CD4-positive, alpha-beta T cell treated with Interleukin-4 for 4 hours (primary cell): ENCODE measurements around the gene CDH13.

Experiments used
- DNase-seq: peaks from one replicate; pipeline ENCODE4 v3.0.0-alpha.2; 2020

CDH13 gene

DNA sequence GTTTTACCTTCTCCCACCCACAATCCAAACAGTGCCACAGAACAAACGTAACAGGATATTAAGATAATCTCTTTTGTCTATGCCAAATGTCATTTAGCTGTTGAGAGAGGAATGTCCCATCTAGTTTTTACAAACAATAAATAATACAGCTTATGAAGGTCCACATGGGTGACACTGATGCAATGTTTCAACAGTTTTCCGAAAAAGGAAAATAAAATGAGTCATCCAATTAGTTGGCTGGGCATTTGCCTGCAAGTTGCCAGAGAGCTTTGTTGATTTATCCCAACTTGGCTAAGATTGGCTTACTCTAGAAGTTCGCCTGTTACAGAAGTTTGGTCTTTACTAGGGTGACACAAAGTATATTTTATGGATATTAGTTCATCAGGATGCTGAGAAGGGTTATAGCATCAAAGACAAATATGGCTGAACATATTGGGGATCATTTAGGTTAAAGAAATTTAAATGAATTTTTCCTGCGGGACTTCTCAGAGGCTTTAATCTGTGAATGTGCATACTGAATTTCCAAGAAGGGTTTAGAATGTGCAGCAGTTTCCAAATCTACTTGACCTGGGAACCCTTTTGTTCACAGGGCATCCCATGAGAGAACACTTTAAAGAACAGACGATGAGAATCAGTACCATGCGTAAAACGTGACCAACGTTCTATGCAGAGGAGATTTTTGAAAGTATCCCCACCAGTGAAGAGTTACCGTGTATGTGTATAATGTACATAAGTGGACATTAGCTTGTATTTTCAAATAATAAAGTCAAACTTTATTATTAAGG is 73.1 kb downstream of the CDH13 start:
- DNase-seq = no peak

DNA sequence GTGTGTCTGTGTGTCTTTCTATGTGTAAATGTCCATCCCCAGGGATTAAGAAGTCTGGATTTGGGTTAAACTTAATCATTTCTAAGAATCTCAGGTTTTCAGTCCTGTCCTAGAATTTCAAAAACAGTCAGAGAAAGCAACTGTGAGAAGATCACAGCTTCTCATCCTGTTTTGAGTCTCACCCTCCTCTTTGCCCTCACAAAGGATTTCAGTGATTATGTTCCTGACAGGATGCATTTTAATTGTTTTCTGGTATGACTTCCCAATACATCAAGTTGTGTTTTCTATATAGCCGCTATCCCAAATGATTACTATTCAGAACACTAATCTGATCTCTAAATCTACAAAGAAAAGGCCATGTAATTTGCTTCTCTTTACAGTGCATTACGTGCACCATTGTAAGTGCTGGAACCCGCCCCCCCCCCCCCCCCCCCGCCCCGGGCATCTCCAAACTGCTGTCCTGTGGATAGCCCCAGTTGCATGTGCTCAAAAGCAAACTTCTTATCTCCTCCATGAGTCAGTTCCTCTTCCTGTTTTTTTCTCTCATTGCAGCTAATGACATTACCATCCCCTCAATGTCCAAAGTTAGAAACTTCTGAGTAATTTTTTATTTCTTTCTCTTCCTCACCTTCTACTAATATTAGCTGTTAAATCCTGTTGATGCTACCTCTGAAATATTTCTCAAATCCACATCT is 73.9 kb downstream of the CDH13 start:
- no peak for DNase-seq

DNA sequence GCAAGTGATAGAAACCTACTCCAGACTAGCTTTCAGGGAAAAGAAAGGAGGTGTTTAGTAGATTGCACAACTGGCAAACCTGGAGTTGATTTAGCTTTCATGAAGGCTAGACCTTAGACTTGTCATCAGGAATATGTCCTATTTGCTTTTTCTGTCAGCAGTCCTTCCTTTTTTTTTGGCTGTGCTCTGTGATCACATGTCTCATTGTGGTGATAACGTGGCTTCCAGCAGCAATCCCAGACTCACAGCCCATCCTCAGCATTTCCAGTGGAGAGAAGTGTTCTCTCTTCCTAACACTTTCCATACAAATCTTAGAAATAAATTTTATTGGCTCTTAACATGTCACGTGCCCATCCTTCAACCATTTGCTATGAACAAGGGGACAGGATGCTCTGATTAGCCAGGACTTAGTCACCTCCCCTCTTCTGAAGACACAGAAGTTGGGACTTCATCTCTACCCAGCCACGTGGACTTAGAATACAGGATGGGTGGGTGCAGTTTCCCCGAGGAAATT is 74.7 kb downstream of the CDH13 start:
- no peak for DNase-seq

DNA sequence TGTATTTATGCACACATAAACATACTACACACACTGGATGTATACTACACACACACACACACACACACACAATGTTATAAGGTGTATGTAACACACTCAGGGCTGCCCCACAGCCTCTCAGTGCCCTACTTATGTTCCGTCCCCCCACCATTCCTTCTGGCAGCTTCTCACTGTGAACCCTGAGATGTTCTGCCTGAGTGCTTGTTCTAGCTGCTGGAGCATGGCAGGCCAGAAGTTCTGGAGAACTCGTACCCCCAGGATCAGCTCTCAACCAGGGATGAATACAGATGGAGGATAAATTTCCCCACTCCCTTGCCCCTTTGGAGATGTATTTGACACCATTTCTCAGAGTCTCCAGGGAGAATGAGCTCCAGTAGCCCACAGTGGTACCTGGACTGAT is 76.4 kb downstream of the CDH13 start:
- no peak for DNase-seq

DNA sequence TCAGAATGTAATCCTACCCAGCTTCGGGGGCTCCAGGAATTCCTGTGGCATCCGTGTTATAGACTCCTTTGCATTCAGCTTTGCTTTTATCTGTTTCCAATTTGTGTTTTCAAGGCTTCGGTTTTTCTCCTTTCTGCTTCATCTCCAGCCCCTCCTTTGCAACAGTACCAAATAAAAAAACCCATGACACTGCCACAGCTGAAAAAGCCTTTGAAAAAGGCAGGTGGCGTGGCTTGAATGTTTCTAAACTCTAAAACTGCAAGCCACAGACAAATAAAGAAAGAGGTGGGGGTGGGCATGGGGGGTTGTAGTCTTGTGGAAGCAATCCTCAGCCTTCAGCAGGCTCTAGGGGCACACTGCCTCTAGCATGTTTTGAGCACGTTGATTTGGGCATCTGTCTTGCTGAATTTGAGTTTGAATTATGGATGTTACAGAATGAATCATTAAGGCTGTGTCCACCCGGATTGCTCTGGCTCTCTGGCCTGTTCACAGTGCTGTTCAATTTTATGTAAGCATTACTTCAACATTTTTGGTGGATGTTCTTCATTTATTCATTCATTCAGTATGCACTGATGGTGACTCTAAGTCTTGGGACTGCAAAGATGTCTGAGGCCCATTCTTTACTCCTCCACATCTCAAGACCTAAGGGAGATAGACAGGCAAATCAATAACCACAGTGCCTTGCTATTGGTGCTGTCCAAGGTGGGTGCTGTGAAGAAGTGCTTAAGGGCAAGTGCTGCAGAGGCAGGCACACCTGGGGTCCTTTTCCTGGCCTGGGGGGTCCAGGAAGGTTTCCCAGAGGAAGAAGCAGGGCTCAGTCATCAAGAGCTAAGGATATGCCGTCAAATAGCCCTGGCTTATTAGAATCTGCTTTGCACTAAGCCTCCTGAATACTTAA is 77.4 kb downstream of the CDH13 start:
- no peak for DNase-seq

DNA sequence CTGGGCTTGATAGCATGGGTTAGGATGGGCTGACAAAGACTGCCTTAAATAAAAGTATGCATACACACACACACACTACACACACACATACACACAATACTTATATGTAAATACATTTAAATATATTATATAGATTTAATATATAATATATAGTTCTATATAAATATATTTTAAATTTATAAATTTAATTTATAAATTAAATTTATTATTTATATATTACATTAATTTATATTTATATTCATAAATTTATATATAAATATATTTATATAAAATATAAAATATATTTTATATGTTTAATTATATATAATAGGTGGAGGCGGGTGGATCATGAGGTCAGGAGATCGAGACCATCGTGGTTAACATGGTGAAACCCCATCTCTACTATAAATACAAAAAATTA is 83.2 kb downstream of the CDH13 start:
- no peak for DNase-seq

DNA sequence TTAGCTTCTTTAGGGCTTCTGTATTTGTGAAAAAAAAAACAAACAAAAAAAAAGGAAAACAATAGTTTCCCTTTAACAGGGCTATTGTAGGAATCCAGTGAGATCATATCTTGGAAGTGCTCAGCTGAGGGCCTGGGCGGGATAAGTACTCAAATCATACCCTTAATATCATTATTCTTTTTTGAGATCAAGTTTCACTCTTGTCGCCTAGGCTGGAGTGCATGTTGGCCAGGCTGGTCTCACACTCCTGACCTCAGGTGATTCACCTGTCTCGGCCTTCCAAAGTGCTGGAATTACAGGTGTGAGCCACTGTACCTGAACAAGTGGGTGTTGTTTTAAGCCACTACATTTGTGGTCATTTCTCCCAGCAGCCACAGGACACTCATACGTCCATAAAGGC is 87.0 kb downstream of the CDH13 start:
- DNase-seq = no peak

DNA sequence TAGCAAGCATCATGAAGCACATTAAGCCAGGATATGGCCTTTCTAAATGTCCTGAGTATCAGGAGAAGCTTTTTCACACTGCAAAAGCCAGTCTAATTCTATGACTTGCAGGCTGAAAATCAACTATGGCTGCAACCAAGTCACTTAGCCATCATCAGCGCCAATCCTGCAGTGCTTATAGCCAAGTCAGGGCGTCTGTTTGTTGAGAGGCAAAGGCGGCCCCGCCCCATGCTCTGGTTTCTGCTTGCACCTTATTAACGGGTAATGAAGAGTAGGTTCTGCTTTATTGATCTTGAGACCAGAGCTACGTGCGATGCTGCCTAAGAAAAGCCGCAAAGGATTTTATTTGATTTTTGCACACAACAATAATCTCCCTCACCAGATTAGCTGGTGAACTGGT is 88.4 kb downstream of the CDH13 start:
- DNase-seq = no peak

DNA sequence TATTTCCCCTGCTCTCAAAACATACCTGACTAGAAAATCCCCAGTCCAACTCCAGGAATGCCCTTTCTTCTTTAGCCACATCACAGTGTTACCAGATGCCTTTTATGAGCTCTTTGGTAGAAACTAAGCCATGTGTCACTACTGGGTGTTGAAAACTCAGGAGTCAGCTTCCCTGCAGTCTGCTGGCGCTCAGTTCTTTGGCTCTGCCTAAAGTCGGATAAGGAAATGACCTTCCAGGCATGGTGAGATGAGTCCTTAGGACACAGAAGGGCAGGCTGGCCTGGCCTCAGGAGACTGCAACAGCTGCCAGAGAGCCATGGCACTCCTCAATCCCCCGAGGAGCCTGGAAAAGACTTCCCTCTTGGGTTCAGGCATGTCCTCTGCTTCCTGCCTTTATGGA is 89.1 kb downstream of the CDH13 start:
- no peak for DNase-seq

DNA sequence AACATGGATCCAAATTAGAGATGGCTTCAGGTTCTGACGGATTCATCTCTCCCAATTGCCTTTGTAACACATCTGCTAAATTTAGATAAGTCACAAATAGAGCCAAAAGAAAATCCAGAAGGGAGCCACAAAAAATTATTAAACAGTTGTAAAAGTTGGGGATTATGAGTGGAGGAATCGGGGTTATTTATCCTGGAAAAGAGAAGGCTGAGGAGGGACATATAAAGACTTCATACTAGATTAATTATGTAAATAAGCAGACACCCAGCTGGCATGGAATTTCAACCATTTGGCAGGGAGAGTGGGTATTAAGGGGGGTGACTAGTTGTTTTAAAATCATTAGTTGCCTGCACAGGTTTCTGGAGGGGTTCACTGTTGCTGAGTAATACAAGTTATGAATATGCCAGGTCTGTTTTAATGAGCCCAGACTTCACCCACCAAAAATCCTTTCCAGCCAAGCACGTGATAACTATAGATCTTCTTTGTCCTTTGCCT is 89.6 kb downstream of the CDH13 start:
- DNase-seq = no peak

DNA sequence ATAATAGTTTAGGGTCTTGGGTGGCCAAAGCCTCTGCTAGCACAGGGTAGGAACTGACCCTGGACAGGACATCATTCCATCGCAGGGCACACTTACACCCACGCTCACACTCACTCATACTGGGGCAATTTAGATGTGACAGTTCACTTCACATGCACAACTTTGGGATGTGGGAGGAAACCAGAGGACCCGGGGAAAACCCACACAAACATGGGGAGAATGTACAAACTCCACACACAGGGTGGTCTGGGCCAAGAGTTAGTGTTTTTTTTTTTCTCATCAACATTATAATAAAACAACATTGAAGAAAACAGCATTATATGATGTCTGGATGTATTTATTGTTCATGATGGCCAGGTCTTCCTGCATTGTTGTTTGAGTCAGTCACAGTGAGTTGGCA is 93.6 kb downstream of the CDH13 start:
- no peak for DNase-seq

DNA sequence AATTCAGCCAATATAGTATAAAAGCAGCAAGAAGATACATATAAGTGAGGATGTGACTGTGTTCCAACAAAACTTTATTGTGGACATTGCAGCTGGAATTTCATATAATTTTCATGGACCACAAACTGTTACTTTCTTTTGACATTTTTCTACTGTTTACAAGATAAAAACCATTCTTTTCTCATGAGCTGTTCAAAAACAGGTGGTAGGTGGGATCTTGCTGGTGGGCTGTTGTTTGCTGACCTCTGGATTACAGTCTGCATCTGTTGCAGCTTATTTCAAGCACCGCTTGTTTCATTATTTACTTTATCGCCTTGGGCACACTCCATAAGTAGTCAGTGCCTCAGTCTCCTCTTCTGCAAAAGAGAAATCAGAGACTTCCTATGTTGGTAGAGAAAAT is 99.5 kb downstream of the CDH13 start:
- no peak for DNase-seq

DNA sequence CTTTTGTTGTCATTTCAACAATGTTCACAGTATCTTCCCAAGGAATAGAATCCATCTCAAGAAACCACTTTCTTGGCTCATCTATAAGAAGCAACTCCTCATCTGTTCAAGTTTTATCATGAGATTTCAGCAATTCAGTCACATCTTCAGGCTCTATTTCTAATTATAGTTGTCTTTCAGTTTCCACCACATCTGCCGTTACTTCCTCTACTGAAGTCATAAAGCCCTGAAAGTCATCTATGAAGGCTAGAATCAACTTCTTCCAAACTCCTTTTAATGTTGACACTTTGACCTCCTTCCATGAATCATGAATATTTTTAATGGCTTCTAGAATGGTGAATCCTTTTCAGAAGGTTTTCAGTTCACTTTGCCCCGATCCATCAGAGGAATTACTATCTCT is 102.1 kb downstream of the CDH13 start:
- DNase-seq = no peak

DNA sequence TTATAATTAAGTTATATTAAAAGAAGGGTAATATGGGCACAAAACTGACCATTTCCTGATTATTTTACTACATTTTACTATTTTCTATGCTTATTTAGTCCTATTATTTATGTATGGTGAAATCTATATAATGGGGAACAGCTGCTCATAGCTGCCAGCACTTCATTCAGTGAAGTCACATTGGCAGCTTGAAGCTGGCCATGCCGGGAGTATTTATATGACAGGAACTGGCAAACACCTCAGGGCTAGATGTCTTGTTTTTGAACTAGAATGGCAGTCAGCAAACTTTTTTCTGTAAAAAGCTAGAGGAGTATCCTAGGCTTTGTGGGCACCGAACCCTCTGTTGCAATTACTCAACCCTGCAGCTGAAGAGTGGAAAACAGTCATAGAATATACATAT is 104.1 kb downstream of the CDH13 start:
- no peak for DNase-seq

DNA sequence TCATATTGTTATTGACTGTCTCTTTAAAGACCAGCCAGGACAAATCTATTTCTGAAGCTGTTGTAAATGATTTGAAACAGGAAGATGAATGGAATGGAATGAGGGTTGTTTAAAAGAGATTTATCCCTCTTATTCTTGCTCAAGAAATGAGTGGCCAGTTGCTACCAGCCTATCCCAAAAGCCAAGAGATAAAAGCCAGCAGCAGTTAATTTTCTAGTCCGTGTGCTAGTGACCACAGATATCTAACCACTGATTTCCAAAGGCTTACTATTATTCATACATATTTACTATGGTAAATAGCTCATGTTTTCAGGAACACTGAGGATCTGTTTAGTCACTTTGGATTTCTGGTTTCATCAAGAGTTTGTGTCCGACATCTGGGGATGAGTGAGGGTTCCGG is 105.7 kb downstream of the CDH13 start:
- no peak for DNase-seq

DNA sequence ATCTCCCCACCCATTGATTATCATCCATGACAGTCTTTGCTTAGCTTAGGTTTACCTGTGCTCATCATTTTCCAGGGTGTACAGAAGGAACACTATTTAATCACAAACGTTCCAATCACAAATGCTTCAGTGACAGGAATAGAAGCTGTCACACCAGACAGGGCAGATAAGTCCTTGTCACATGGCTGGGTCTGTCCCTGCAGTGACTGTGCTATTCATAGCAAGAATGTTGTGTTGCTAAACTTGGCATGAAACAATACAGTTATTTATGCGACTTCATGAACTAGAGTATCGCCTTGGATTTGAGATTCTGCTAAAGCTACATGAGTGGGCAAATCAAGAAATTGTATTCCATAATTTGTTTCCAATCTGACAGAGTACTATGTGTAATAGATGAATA is 108.4 kb downstream of the CDH13 start:
- no peak for DNase-seq

DNA sequence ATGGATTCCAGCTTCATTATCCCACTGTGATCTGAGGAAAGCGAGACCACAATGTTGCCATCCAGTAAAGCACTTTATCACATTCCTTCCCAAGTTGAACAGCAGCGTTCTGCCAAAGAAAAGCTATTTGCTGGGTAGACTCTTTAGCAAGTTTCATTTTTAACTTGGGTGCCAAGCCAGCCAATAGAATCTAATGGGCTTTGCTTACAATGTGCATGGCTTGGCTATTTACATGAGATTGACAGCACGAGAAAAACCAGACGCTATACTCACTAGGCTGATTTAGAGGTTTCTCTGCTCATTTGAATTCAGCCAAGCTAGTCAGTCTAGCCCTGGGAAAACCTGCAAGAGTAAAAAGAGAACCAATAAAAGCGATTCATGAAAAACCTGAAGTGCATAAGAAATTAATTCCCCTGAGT is 108.9 kb downstream of the CDH13 start:
- no peak for DNase-seq

DNA sequence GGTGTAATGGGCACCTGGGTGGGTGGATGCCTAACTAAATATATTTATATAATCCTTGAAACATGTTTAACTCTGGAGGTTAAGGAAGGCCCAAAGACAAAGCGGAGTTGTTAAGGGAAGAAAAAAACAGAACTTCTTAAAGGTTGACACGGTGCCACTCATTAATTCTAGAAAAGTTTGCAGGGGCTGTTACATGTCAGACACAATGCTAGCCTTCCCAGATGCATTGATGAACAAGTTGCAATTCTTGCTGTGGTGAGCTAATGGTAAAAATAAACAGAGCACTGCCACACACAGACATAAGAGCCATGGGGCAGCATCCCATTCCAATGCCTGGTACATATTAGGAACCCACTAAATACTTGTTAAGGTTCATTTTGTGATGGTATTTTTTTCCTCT is 109.5 kb downstream of the CDH13 start:
- no peak for DNase-seq

DNA sequence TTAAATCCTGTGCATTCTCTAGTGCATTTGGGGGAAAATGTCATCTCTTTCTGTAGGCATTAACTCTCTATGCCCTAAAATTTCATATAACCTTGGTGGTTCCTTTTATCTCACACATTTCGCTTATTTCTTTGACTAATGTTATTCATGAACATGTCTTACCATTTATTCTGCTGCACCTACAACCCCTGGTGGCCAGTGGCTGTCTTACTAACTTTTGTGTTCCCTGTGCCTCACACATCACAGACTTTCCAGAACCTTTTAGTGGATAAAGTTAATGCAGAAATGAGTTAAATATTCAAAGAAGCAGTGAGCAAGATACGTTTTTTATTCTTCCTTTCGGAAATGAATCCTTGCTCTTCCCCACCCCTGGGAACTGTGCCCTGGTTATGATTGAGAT is 111.9 kb downstream of the CDH13 start:
- DNase-seq = no peak

DNA sequence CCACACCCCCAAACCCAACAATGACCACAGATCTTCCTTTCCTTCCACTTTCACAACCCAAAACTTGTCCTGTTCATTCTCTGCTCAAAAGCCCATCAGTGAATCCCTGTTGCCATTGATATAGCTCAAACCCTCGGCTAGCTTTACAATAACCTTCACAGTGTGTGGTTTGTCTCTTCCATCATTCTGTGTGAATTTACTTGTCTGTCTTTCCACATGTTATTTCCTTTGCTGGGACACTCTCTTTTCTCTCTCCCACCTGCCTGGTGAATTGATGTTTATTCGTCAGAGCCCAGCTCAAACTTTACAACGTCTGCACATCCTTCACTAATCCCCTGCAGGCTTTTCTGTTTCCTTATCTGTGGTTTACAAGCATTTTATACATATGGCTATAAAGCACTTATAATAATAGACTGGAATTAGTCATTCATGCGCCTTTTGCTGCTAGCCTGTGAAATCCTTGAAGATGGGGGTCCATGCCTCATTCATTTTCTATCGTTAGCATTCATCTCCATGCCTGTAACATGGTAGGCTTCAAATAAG is 114.4 kb downstream of the CDH13 start:
- DNase-seq = no peak

DNA sequence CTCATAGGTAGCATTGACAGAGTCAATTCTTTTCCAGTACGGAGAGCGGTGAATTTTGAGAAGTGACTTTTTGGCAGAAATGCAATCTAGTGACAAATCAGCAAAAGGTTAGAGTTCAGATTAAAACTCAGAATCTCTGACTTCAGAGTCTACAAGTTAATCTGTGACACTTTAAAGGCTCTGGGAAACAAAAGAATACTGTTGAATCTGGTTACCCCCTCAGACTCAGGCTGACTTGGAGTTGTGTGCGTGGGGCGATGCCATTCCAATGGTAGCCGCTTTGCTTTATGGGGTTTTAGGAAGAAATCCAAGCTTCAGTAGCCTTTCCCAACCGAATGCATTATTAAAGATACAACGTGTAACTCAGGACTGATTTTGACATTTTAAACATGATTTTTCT is 118.2 kb downstream of the CDH13 start:
- DNase-seq = no peak

DNA sequence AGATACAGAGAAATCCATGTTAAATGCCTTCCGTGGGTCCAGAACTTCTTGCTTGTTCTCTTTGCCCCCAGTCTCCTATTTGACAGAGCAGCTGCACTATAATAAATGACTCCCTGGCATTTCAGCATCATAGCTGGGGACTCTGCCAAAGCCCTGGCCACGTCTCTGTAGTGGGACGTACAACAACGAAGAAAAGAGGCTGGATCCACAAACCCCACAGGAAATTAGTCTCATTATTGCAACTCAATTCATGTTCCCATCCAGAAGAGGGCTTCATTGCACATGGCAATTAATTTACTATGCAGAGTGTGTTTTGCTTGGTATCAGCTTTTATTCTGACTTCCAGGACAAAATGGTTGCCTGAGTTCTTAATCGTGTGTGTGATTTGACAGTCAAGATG is 121.3 kb downstream of the CDH13 start:
- no peak for DNase-seq

DNA sequence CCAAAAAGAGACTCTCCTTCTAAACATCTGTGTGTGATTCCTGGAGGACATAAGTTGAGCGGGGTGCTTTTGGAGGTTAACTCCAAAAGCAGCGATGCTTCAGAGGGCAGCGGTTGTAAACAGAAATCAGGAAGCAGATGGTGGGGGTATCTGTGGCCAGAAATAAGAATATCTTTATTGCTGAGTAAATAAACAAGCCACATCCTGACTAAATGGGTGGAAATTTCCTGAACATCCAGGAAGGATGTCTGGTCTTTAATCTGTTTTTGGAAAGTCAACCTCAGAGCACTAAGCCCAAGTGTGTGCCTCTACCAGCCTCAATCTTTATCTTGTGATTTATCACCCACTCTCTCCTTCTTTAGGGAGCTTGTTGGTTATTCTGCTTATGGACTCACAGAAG is 123.3 kb downstream of the CDH13 start:
- DNase-seq = no peak
